Fibroblast of lung (primary cell): Measurements from ENCODE around the gene KLHL33. TPM values are rescaled to one million over a fixed set of nuclear protein-coding genes. Genes with fewer than 3 reads are reported as not detected.
A peak's percentile ranks its signal among the peaks of the same experiment; 100 is the strongest.
"Not testable (repeated sequence)": the region's sequence is repeated elsewhere in the genome, so short reads cannot be mapped to it uniquely, and the experiment has no call there.

Experiments used
- DNase-seq, 2 donors: peaks; one replicate each; pipeline versions ENCODE4 v3.0.0 to v3.0.0-alpha.2; 2010; ENCODE audit warnings: low read depth in 2 of 2
- H2AFZ ChIP-seq: 2 replicates; pipeline ENCODE4 v1.5.1; 2012; ENCODE audit warnings: low read length, control low read depth, inconsistent platforms
- H3K27ac ChIP-seq: 2 replicates; pipeline ENCODE4 v1.5.1; 2011; ENCODE audit warnings: low read length, control low read depth; ENCODE audit not compliant: insufficient read depth
- H3K27me3 ChIP-seq: 2 replicates; pipeline ENCODE4 v1.5.1; 2011; ENCODE audit warnings: mild to moderate bottlenecking, low read length; ENCODE audit not compliant: control insufficient read depth, insufficient read depth
- H3K36me3 ChIP-seq: 2 replicates; pipeline ENCODE4 v1.5.1; 2011; ENCODE audit warnings: low read length; ENCODE audit not compliant: control insufficient read depth, insufficient read depth
- H3K4me1 ChIP-seq: 2 replicates; pipeline ENCODE4 v1.5.1; 2011; ENCODE audit warnings: low read length; ENCODE audit not compliant: control insufficient read depth, insufficient read depth; ENCODE audit errors: extremely low read depth
- H3K4me2 ChIP-seq: 2 replicates; pipeline ENCODE4 v1.5.1; 2011; ENCODE audit warnings: low read length, control low read depth; ENCODE audit not compliant: insufficient read depth; ENCODE audit errors: extremely low read depth
- H3K4me3 ChIP-seq, 4 experiments: fragments of 200-600 bp in 1 of 4; sonication (generic) in 1 of 4; replicated peaks in 1 of 4; 2 replicates each; pipeline ENCODE4 v1.5.1; 2011 to 2016; ENCODE audit warnings: low read length in 4 of 4, low read depth in 3 of 4, mild to moderate bottlenecking in 3 of 4, control low read depth in 2 of 4, inconsistent platforms in 1 of 4, mixed read lengths in 1 of 4; ENCODE audit not compliant: insufficient read depth in 1 of 4; ENCODE audit errors: control extremely low read depth in 1 of 4
- H3K79me2 ChIP-seq: 2 replicates; pipeline ENCODE4 v1.5.1; 2012; ENCODE audit warnings: mild to moderate bottlenecking, low read length, inconsistent platforms; ENCODE audit not compliant: control insufficient read depth, insufficient read depth
- H3K9ac ChIP-seq: 2 replicates; pipeline ENCODE4 v1.5.1; 2011; ENCODE audit warnings: mild to moderate bottlenecking, low read length, control low read depth; ENCODE audit not compliant: insufficient read depth
- H3K9me3 ChIP-seq: 2 replicates; pipeline ENCODE4 v1.5.1; 2012; ENCODE audit warnings: low read depth, low read length; ENCODE audit not compliant: control insufficient read depth, insufficient read depth
- H4K20me1 ChIP-seq: 2 replicates; pipeline ENCODE4 v1.5.1; 2011; ENCODE audit warnings: low read length; ENCODE audit not compliant: control insufficient read depth, insufficient read depth; ENCODE audit errors: extremely low read depth
- EZH2 ChIP-seq: IDR thresholded peaks from 2 replicates; pipeline ENCODE4 v1.5.1; 2012; ENCODE audit warnings: low read length, control low read depth, mild to moderate bottlenecking; ENCODE audit errors: missing control alignments
- polyA plus RNA-seq, 2 donors: library from polyadenylated mRNA; depleted of rRNA in 1 of 2; stranded (reverse) in 1 of 2; unstranded in 1 of 2; fragments of >200 nt; gene quantifications; 2 replicates each; pipeline ENCODE4 v1.2.1, GENCODE V29; 2011 to 2012; ENCODE audit warnings: missing spikeins in 1 of 2
- total RNA-seq: library from RNA; depleted of rRNA; stranded (reverse); fragments of >200 nt; gene quantifications from 2 replicates; pipeline ENCODE4 v1.2.1, GENCODE V29; 2014
- TF ChIP-seq, protein P1 (sequence below), 2 donors: IDR thresholded peaks in 1 of 2; conservative IDR thresholded peaks in 1 of 2; 1 replicate in 1 of 2; 2 replicates in 1 of 2; pipeline ENCODE4 v1.5.1; 2011 to 2012; ENCODE audit warnings: low read length in 2 of 2, control low read depth in 1 of 2, inconsistent platforms in 1 of 2, low read depth in 1 of 2, mild to moderate bottlenecking in 1 of 2

The KLHL33 gene
- total and polyA plus RNA-seq, 2 donors (not counting 1 experiment from before 2014, with no cell fraction given): 0.17 to 1.5 TPM

- peak overlapping the region; percentile 94 for H3K9ac ChIP-seq
- peak overlapping the region; percentile 90 for H2AFZ ChIP-seq
- H3K4me2 ChIP-seq: peak overlapping the region; percentile 97
- peaks cover 7% of the 10 kb centered on the region for H3K4me1 ChIP-seq
- peak overlapping the region; percentile 88 to 98 (median 92) for H3K4me3 ChIP-seq
- TF ChIP-seq EZH2: no peak
- TF ChIP-seq, protein P1, sequence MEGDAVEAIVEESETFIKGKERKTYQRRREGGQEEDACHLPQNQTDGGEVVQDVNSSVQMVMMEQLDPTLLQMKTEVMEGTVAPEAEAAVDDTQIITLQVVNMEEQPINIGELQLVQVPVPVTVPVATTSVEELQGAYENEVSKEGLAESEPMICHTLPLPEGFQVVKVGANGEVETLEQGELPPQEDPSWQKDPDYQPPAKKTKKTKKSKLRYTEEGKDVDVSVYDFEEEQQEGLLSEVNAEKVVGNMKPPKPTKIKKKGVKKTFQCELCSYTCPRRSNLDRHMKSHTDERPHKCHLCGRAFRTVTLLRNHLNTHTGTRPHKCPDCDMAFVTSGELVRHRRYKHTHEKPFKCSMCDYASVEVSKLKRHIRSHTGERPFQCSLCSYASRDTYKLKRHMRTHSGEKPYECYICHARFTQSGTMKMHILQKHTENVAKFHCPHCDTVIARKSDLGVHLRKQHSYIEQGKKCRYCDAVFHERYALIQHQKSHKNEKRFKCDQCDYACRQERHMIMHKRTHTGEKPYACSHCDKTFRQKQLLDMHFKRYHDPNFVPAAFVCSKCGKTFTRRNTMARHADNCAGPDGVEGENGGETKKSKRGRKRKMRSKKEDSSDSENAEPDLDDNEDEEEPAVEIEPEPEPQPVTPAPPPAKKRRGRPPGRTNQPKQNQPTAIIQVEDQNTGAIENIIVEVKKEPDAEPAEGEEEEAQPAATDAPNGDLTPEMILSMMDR (conservative IDR thresholded peaks at IDR 0.05 in 1 of 2, IDR thresholded peaks at IDR 0.05 in 1 of 2; ENCODE audit: low read depth in 1 of 2, low read length in 2 of 2): no peak
- no peaks in the 10 kb centered on the region for H3K9me3 ChIP-seq
- peaks cover 20% of the 10 kb centered on the region for H3K36me3 ChIP-seq
- peak; percentile 89 to 90 for DNase-seq
- H4K20me1 ChIP-seq: no peaks in the 10 kb centered on the region
- peak overlapping the region; percentile 99 for H3K27ac ChIP-seq
- peaks cover 51% of the 10 kb centered on the region for H3K79me2 ChIP-seq
- H3K27me3 ChIP-seq: no peaks in the 10 kb centered on the region
Observed at GRCh38 chr14:20455355-20456300, 19.7 kb upstream of the KLHL33 start.

GRCh38 chr14:20454516-20455354, 18.8 kb upstream of the KLHL33 start, which contains the start of the genes APEX1 and OSGEP:
APEX1 (plus strand) TSS chr14:20455226; CDS start chr14:20455646, 420 bp downstream.
OSGEP (minus strand) TSS chr14:20454812; CDS start chr14:20454683, 129 bp downstream.
- Histone ChIP-seq H3K9me3 (no peaks in the 10 kb centered on the region), H3K36me3 (peaks cover 20% of the 10 kb centered on the region), H3K27ac (peak within 1 kb of the TSS; percentile 99), H3K4me1 (peaks cover under 1% of the 10 kb centered on the region), H3K27me3 (no peaks in the 10 kb centered on the region), H3K4me3 (peak within 1 kb of the TSS; percentile 88 to 98 (median 92)), H2AFZ (peak within 1 kb of the TSS; percentile 95), H3K79me2 (peaks cover 42% of the 10 kb centered on the region), H4K20me1 (no peaks in the 10 kb centered on the region), H3K9ac (peak within 1 kb of the TSS; percentile 94), H3K4me2 (peak within 1 kb of the TSS; percentile 97)
- peak; percentile 97 to 99 for DNase-seq
- TF ChIP-seq, protein P1 (conservative IDR thresholded peaks at IDR 0.05 in 1 of 2, IDR thresholded peaks at IDR 0.05 in 1 of 2; ENCODE audit: low read depth in 1 of 2, low read length in 2 of 2): no peak
- TF ChIP-seq EZH2: no peak

DNA sequence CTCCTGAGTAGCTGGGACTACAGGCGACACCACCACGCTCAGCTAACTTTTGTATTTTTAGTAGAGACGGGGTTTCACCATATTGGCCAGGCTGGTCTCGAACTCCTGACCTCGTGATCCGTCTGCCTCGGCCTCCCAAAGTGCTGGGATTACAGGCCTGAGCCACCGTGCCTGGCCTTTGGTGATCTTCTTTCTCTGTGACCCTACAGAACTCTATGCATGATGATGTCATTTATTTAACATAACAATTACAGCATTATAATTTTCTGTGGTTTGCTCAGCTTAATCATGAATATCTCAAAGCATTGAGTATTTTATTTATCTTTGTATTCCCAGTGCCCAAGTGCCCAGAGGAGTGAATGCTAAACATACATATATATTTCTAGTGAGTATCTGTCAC, 16.9 kb upstream of the KLHL33 start:
- not testable (repeated sequence) for H4K20me1 ChIP-seq, H3K4me2 ChIP-seq, H3K9me3 ChIP-seq, H3K4me1 ChIP-seq, H3K27ac ChIP-seq, H3K9ac ChIP-seq, H3K4me3 ChIP-seq, H2AFZ ChIP-seq, H3K27me3 ChIP-seq, DNase-seq
- Histone ChIP-seq H3K36me3 (peaks cover 13% of the 10 kb centered on the region), H3K79me2 (peaks cover 31% of the 10 kb centered on the region)
